Limb (tissue), 2 donors: Measurements from ENCODE around the gene SNX19.
"Not testable (repeated sequence)": the region's sequence is repeated elsewhere in the genome, so short reads cannot be mapped to it uniquely, and the experiment has no call there.

Experiments
- DNase-seq, 2 donors: peaks; one replicate each; pipeline ENCODE4 v3.0.0-alpha.2; 2016; ENCODE audit errors: extremely low spot score in 2 of 2

SNX19 gene

GRCh38 chr11:130874396-130874795 lies 41.9 kb downstream of the SNX19 start:
- no peak for DNase-seq

GRCh38 chr11:130873761-130874160 lies 42.5 kb downstream of the SNX19 start:
- DNase-seq = no peak

GRCh38 chr11:130872981-130873380 lies 43.3 kb downstream of the SNX19 start:
- no peak for DNase-seq

GRCh38 chr11:130872513-130872912 lies 43.8 kb downstream of the SNX19 start:
- no peak for DNase-seq

- DNase-seq = no peak
Measured at GRCh38 chr11:130872102-130872501, 44.2 kb downstream of the SNX19 start.

GRCh38 chr11:130871616-130872015 lies 44.7 kb downstream of the SNX19 start:
- DNase-seq = no peak

GRCh38 chr11:130868721-130869390 lies 47.4 kb downstream of the SNX19 start:
- DNase-seq = no peak

GRCh38 chr11:130868086-130868710 lies 48.1 kb downstream of the SNX19 start:
- DNase-seq = no peak

GRCh38 chr11:130866831-130867230 lies 49.4 kb downstream of the SNX19 start:
- no peak for DNase-seq

GRCh38 chr11:130865774-130866114 lies 50.5 kb downstream of the SNX19 start:
- no peak for DNase-seq

GRCh38 chr11:130865091-130865773 lies 51.0 kb downstream of the SNX19 start:
- DNase-seq = no peak

- DNase-seq = peak; percentile 90 to 95
Measured at GRCh38 chr11:130861902-130862860, 54.1 kb downstream of the SNX19 start.

GRCh38 chr11:130861283-130861682 lies 55.0 kb downstream of the SNX19 start:
- no peak for DNase-seq

GRCh38 chr11:130859886-130860285 lies 56.4 kb downstream of the SNX19 start:
- no peak for DNase-seq

GRCh38 chr11:130858215-130858614 lies 58.1 kb downstream of the SNX19 start:
- no peak for DNase-seq

- DNase-seq = not testable (repeated sequence)
Measured at GRCh38 chr11:130855707-130856106, 60.6 kb downstream of the SNX19 start.

GRCh38 chr11:130854483-130854882 lies 61.8 kb downstream of the SNX19 start:
- no peak for DNase-seq

- no peak for DNase-seq
Measured at GRCh38 chr11:130852589-130852988, 63.7 kb downstream of the SNX19 start.

- no peak for DNase-seq
Measured at GRCh38 chr11:130850185-130850944, 65.9 kb downstream of the SNX19 start.

GRCh38 chr11:130849215-130849568 lies 67.1 kb downstream of the SNX19 start:
- no peak for DNase-seq
